ENCODE results near the gene PARM1. TPM values are rescaled to one million over a fixed set of nuclear protein-coding genes. Genes with fewer than 3 reads are reported as not detected.

Gene PARM1
- polyA plus RNA-seq, 1 of the 3 experiments (the other 2 are of a cell fraction) = not detected

GRCh38 chr4:74934888-74935287 is 2.0 kb downstream of the PARM1 start (continued):
- no peak for TF ChIP-seq EP300 (IDR thresholded peaks at IDR 0.05; ENCODE audit: borderline replicate concordance in 1 of 2, low read depth in 1 of 2, low read length in 1 of 2)
- TF ChIP-seq TCF12 (IDR thresholded peaks at IDR 0.05) = no peak
- no peak for TF ChIP-seq POLR2AphosphoS5 (IDR thresholded peaks at IDR 0.05; ENCODE audit: low read depth, low read length)
- TF ChIP-seq TAF1 (IDR thresholded peaks at IDR 0.05; ENCODE audit: borderline replicate concordance, low read depth, low read length) = no peak
- no peak for TF ChIP-seq YY1 (IDR thresholded peaks at IDR 0.05; ENCODE audit: low read depth)
- TF ChIP-seq MEF2A (IDR thresholded peaks at IDR 0.05; ENCODE audit: borderline replicate concordance, low read depth) = no peak

DNA sequence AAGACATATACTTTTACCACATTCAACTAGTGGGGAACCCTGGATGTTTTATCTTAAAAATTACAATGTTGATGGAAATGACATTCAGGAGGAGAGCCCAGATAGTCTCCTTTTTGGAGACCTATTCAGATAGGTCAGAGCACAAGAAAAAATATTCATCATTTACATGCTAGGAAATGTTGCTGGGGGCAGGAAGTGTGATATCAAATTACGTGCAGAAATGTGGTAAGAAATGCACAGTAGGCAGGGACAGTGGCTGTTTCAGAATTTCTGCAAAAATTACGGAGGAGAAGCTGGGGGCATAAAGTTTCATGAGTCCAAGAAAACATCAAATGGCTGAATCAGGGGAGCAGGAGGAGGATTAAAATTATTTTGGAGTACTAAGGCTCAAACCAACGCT is 8.2 kb downstream of the PARM1 start:
- WGBS (ENCODE audit: low lambda C conversion rate) = 9% methylated on average over 3 of the region's 3 CpGs
- no peaks in the 10 kb centered on the region for H3K4me1 ChIP-seq (ENCODE audit: control insufficient read depth in 1 of 2, insufficient read depth in 2 of 2, low read depth in 1 of 2, low read length in 1 of 2)

GRCh38 chr4:74942251-74942917 is 9.5 kb downstream of the PARM1 start:
- TF ChIP-seq CTCF (IDR thresholded peaks at IDR 0.05) = no peak
- no peak for TF ChIP-seq RCOR1 (IDR thresholded peaks at IDR 0.05; ENCODE audit: low read length)
- TF ChIP-seq RXRA (IDR thresholded peaks at IDR 0.05; ENCODE audit: borderline replicate concordance, low read depth) = no peak
- Histone ChIP-seq H3K9me3 (no peaks in the 10 kb centered on the region), H3K9ac (no peak overlapping the region), H3K9me2 (no peaks in the 10 kb centered on the region), H3F3A (replicated peaks; ENCODE audit: insufficient read depth) (no peaks in the 10 kb centered on the region), H3K36me3 (replicated peaks in 1 of 2; ENCODE audit: control insufficient read depth in 1 of 2, insufficient read depth in 2 of 2, low read length in 1 of 2) (no peaks in the 10 kb centered on the region), H3K4me1 (ENCODE audit: control insufficient read depth in 1 of 2, insufficient read depth in 2 of 2, low read depth in 1 of 2, low read length in 1 of 2) (no peaks in the 10 kb centered on the region), H2AFZ (ENCODE audit: low read depth) (no peak overlapping the region), H3K4me2 (no peak overlapping the region), H3K79me2 (ENCODE audit: insufficient read depth) (no peaks in the 10 kb centered on the region), H4K20me1 (ENCODE audit: insufficient read depth) (no peaks in the 10 kb centered on the region), H3K4me3 (ENCODE audit: low read depth in 2 of 2, low read length in 1 of 2) (no peak overlapping the region), H3K27me3 (ENCODE audit: insufficient read depth) (0 out of 2 replicates have a peak, but pooled peaks cover 5% of the 10 kb centered on the region), H3K27ac (ENCODE audit: low read depth in 2 of 2, low read length in 1 of 2) (no peak overlapping the region)
- ChIA-PET CTCF (no interaction called here), POLR2A (no interaction called here)
- DNase-seq = no peak
- 5% methylated on average over 3 of the region's 3 CpGs for WGBS (ENCODE audit: low lambda C conversion rate)

More for the DNA sequence above, 8.2 kb downstream of the PARM1 start:
- Histone ChIP-seq H3K27me3 (ENCODE audit: insufficient read depth) (peaks cover 8% of the 10 kb centered on the region; the same call in 1 of the 2 replicates), H3K9me2 (no peaks in the 10 kb centered on the region), H4K20me1 (ENCODE audit: insufficient read depth) (no peaks in the 10 kb centered on the region), H3K4me3 (ENCODE audit: low read depth in 2 of 2, low read length in 1 of 2) (no peak overlapping the region), H3F3A (replicated peaks; ENCODE audit: insufficient read depth) (no peaks in the 10 kb centered on the region), H3K9ac (no peak overlapping the region), H3K9me3 (no peaks in the 10 kb centered on the region), H2AFZ (ENCODE audit: low read depth) (no peak overlapping the region), H3K36me3 (replicated peaks in 1 of 2; ENCODE audit: control insufficient read depth in 1 of 2, insufficient read depth in 2 of 2, low read length in 1 of 2) (no peaks in the 10 kb centered on the region), H3K79me2 (ENCODE audit: insufficient read depth) (no peaks in the 10 kb centered on the region), H3K27ac (ENCODE audit: low read depth in 2 of 2, low read length in 1 of 2) (no peak overlapping the region), H3K4me2 (no peak overlapping the region)
- ChIA-PET CTCF (no interaction called here), POLR2A (no interaction called here)
- no peak for DNase-seq
- TF ChIP-seq GATA2 (CRISPR knock-in tag; IDR thresholded peaks at IDR 0.05) (no peak), EP300 (IDR thresholded peaks at IDR 0.05; ENCODE audit: borderline replicate concordance in 1 of 2, low read depth in 1 of 2, low read length in 1 of 2) (no peak), POLR2AphosphoS5 (IDR thresholded peaks at IDR 0.05; ENCODE audit: low read depth, low read length) (no peak), YY1 (IDR thresholded peaks at IDR 0.05; ENCODE audit: low read depth) (no peak), TEAD4 (IDR thresholded peaks at IDR 0.05; ENCODE audit: borderline replicate concordance, insufficient read depth) (no peak), TAF1 (IDR thresholded peaks at IDR 0.05; ENCODE audit: borderline replicate concordance, low read depth, low read length) (no peak), TCF12 (IDR thresholded peaks at IDR 0.05) (no peak)
- TF ChIP-seq, protein P1, sequence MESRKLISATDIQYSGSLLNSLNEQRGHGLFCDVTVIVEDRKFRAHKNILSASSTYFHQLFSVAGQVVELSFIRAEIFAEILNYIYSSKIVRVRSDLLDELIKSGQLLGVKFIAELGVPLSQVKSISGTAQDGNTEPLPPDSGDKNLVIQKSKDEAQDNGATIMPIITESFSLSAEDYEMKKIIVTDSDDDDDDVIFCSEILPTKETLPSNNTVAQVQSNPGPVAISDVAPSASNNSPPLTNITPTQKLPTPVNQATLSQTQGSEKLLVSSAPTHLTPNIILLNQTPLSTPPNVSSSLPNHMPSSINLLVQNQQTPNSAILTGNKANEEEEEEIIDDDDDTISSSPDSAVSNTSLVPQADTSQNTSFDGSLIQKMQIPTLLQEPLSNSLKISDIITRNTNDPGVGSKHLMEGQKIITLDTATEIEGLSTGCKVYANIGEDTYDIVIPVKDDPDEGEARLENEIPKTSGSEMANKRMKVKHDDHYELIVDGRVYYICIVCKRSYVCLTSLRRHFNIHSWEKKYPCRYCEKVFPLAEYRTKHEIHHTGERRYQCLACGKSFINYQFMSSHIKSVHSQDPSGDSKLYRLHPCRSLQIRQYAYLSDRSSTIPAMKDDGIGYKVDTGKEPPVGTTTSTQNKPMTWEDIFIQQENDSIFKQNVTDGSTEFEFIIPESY (IDR thresholded peaks at IDR 0.05; ENCODE audit: borderline replicate concordance, low read depth) = no peak
- TF ChIP-seq, protein P2, sequence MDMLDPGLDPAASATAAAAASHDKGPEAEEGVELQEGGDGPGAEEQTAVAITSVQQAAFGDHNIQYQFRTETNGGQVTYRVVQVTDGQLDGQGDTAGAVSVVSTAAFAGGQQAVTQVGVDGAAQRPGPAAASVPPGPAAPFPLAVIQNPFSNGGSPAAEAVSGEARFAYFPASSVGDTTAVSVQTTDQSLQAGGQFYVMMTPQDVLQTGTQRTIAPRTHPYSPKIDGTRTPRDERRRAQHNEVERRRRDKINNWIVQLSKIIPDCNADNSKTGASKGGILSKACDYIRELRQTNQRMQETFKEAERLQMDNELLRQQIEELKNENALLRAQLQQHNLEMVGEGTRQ (IDR thresholded peaks at IDR 0.05; ENCODE audit: borderline replicate concordance, low read depth, low read length) = no peak
